NCI-H82 treated with DMSO at 0.1 percent for 48 hours (cell line): ENCODE results near the gene SPDYE6.
A peak's percentile ranks its signal among the peaks of the same experiment; 100 is the strongest.
"Not testable (repeated sequence)": the region's sequence is repeated elsewhere in the genome, so short reads cannot be mapped to it uniquely, and the experiment has no call there.

Experiments
- DNase-seq: peaks from one replicate; lab custom pipeline; 2025; ENCODE audit not compliant: unreplicated experiment; lab: John Stamatoyannopoulos, UW

The SPDYE6 gene

GRCh38 chr7:102318482-102318971, 37.7 kb downstream of the SPDYE6 start:
- no peak for DNase-seq

GRCh38 chr7:102317231-102318059, 38.8 kb downstream of the SPDYE6 start:
- no peak for DNase-seq

GRCh38 chr7:102313997-102314780, 42.1 kb downstream of the SPDYE6 start:
- DNase-seq = no peak

GRCh38 chr7:102312317-102312716, 43.9 kb downstream of the SPDYE6 start:
- DNase-seq = no peak

GRCh38 chr7:102310414-102310815, 45.8 kb downstream of the SPDYE6 start:
- DNase-seq = peak; percentile 87

GRCh38 chr7:102306916-102307677, 49.1 kb downstream of the SPDYE6 start:
- no peak for DNase-seq

GRCh38 chr7:102305414-102306268, 50.6 kb downstream of the SPDYE6 start:
- DNase-seq = no peak

- DNase-seq = no peak
Measured at GRCh38 chr7:102304668-102305067, 51.6 kb downstream of the SPDYE6 start.

- DNase-seq = no peak
Measured at GRCh38 chr7:102303669-102304422, 52.4 kb downstream of the SPDYE6 start.

GRCh38 chr7:102302025-102302424, 54.2 kb downstream of the SPDYE6 start:
- no peak for DNase-seq

GRCh38 chr7:102301367-102301766, 54.9 kb downstream of the SPDYE6 start:
- DNase-seq = not testable (repeated sequence)

- no peak for DNase-seq
Measured at GRCh38 chr7:102300643-102301221, 55.5 kb downstream of the SPDYE6 start.

GRCh38 chr7:102297487-102298218, 58.6 kb downstream of the SPDYE6 start:
- no peak for DNase-seq

GRCh38 chr7:102296514-102296913, 59.7 kb downstream of the SPDYE6 start:
- DNase-seq = no peak

- no peak for DNase-seq
Measured at GRCh38 chr7:102296179-102296438, 60.1 kb downstream of the SPDYE6 start.
